ENCODE measurements around the gene TUBGCP2. TPM values are rescaled to one million over a fixed set of nuclear protein-coding genes. Genes with fewer than 3 reads are reported as not detected.

Gene TUBGCP2
- total RNA-seq, 1 experiment from 2014 or later: 21.4 TPM

DNA sequence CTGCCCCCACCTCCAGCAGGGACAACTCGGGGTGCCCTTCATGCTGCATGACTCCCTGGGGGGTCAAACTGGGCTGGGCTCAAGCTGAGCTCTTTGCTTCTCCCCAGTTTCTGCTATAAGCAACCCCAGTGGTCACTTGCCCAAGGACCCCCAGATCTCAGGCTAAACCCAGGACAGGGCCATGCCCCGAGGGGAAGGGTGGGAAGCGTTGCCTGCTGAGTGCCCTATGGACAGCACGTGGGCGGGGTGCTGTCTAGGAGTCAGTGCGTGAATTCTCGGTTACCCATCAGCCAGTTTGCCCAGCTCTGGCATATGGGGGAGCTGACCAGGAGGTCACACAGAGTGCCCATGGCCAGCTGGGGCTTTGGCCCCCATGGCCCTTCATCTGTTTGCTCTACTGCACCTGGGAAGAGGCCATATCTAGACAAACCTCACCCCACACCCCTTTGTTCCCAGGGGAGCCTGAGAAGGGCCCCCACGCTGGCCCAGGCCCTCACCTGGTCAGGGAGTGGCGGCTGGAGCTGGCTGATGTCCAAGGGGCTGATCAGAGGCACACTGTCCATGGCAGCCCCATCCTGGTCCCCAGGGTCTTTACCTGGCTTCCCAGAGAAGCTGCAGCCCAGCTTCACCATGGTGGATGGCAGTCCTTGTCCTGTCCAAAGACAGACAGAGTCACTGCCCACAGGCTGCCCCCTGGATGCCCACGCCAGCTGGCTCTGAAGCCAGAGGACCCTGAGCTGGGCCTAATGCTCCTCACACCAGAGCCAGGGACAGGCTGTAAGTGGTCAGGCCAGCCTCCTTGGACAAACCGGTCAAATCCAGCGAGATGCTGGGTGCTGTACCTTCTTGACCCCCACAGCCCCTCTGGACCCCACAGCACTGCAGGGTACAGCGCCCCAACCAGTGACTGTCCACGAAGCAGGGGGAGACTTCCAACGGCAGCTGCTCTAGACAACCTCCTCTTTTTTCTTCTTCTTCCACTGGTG lies 20.0 kb upstream of the TUBGCP2 start:
- H3K9me3 ChIP-seq (ENCODE audit: low read length): no peaks in the 10 kb centered on the region
- H3K4me1 ChIP-seq (ENCODE audit: low read length): peaks cover 26% of the 10 kb centered on the region
- H3K9me2 ChIP-seq (replicated peaks; ENCODE audit: insufficient read depth, low read length): no peaks in the 10 kb centered on the region
- H2AFZ ChIP-seq (ENCODE audit: low read length): no peak overlapping the region
- H3K4me3 ChIP-seq (ENCODE audit: low read length): no peak overlapping the region
- H3K27me3 ChIP-seq (ENCODE audit: low read length): no peaks in the 10 kb centered on the region
- DNase-seq: no peak
- H3K79me2 ChIP-seq (ENCODE audit: low read length): no peaks in the 10 kb centered on the region
- H3K27ac ChIP-seq (ENCODE audit: low read length): no peak overlapping the region
- no peaks in the 10 kb centered on the region for H3K36me3 ChIP-seq (ENCODE audit: insufficient read depth, low read length)
- no peaks in the 10 kb centered on the region; the same call in 1 of the 2 replicates for H4K20me1 ChIP-seq (ENCODE audit: insufficient read depth, low read depth, low read length)
- H3K4me2 ChIP-seq (ENCODE audit: low read depth, low read length, poor library complexity, severe bottlenecking): no peak overlapping the region
- H3K9ac ChIP-seq (ENCODE audit: low read length): no peak overlapping the region

DNA sequence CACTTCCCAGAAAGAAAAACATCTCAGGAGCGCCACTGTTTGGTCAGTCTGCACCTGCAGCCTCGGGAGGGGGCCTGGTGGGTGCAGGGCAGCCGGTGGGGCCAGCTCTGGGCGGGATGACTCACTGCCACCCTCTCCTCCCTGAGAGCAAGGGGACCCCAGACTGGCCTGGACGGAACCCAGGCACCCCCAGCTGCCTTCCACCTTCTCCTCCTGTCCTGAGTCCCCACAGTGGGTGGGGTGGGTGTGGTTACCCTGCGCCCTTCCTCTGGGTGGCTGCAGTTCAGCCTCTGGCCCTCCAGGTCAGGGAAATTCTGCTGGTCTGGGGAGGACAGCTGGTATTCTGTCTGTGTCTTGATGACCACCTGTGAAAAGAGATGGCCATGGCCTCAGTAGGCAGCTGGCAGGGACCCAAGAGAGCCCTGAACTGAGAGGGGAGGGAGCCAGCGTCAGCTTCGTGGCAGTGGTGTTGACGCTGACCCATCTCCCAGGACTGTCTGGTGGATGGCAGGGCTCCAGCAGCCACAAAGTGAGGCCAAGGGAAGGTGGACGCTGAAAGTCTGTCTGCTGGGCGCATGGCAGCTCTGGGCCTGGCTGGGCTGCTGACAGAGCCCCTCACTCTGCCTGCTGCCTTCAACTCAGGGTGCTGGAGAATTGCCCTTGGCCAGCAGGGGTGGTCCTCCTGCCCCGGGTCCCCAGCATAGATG lies 19.1 kb upstream of the TUBGCP2 start:
- Histone ChIP-seq H3K4me1 (ENCODE audit: low read length) (peaks cover 26% of the 10 kb centered on the region), H4K20me1 (ENCODE audit: insufficient read depth, low read depth, low read length) (no peaks in the 10 kb centered on the region; the same call in 1 of the 2 replicates), H3K9me3 (ENCODE audit: low read length) (no peaks in the 10 kb centered on the region), H3K4me2 (ENCODE audit: low read depth, low read length, poor library complexity, severe bottlenecking) (no peak overlapping the region), H3K9ac (ENCODE audit: low read length) (no peak overlapping the region), H3K27ac (ENCODE audit: low read length) (no peak overlapping the region), H3K36me3 (ENCODE audit: insufficient read depth, low read length) (no peaks in the 10 kb centered on the region), H3K4me3 (ENCODE audit: low read length) (no peak overlapping the region), H3K9me2 (replicated peaks; ENCODE audit: insufficient read depth, low read length) (no peaks in the 10 kb centered on the region), H2AFZ (ENCODE audit: low read length) (no peak overlapping the region), H3K79me2 (ENCODE audit: low read length) (no peaks in the 10 kb centered on the region), H3K27me3 (ENCODE audit: low read length) (no peaks in the 10 kb centered on the region)
- no peak for DNase-seq

GRCh38 chr10:133326745-133327650 lies 18.3 kb upstream of the TUBGCP2 start:
- H3K9me3 ChIP-seq (ENCODE audit: low read length): no peaks in the 10 kb centered on the region
- H3K9ac ChIP-seq (ENCODE audit: low read length): no peak overlapping the region
- H3K27ac ChIP-seq (ENCODE audit: low read length): no peak overlapping the region
- no peak overlapping the region for H2AFZ ChIP-seq (ENCODE audit: low read length)
- no peaks in the 10 kb centered on the region for H3K9me2 ChIP-seq (replicated peaks; ENCODE audit: insufficient read depth, low read length)
- no peak for DNase-seq
- H3K27me3 ChIP-seq (ENCODE audit: low read length): no peaks in the 10 kb centered on the region
- no peak overlapping the region for H3K4me3 ChIP-seq (ENCODE audit: low read length)
- H3K4me2 ChIP-seq (ENCODE audit: low read depth, low read length, poor library complexity, severe bottlenecking): no peak overlapping the region
- H4K20me1 ChIP-seq (ENCODE audit: insufficient read depth, low read depth, low read length): no peaks in the 10 kb centered on the region; the same call in 1 of the 2 replicates
- H3K36me3 ChIP-seq (ENCODE audit: insufficient read depth, low read length): no peaks in the 10 kb centered on the region
- no peaks in the 10 kb centered on the region for H3K79me2 ChIP-seq (ENCODE audit: low read length)
- H3K4me1 ChIP-seq (ENCODE audit: low read length): peaks cover 26% of the 10 kb centered on the region

DNA sequence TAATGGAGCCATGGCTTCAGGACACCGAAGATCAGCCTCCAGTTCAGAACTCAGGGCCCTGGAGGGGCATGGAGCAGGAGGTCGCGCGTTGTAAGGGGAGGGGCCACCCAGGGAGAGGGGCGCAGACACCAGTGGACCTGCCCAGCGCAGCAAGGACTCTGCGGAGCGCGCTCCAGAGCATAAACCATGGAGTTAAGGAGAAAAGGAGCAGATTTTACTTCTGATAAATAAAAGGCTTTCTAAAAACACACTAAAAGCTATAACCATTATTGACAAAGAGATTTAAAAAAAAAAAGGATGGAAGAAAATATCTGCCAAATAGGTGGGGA lies 17.5 kb upstream of the TUBGCP2 start:
- H4K20me1 ChIP-seq (ENCODE audit: insufficient read depth, low read depth, low read length): no peaks in the 10 kb centered on the region; the same call in 1 of the 2 replicates
- no peaks in the 10 kb centered on the region for H3K9me2 ChIP-seq (replicated peaks; ENCODE audit: insufficient read depth, low read length)
- no peak overlapping the region for H3K4me2 ChIP-seq (ENCODE audit: low read depth, low read length, poor library complexity, severe bottlenecking)
- no peaks in the 10 kb centered on the region for H3K79me2 ChIP-seq (ENCODE audit: low read length)
- DNase-seq: no peak
- H3K4me3 ChIP-seq (ENCODE audit: low read length): no peak overlapping the region
- H2AFZ ChIP-seq (ENCODE audit: low read length): no peak overlapping the region
- H3K36me3 ChIP-seq (ENCODE audit: insufficient read depth, low read length): no peaks in the 10 kb centered on the region
- H3K27me3 ChIP-seq (ENCODE audit: low read length): no peaks in the 10 kb centered on the region
- H3K9me3 ChIP-seq (ENCODE audit: low read length): no peaks in the 10 kb centered on the region
- H3K9ac ChIP-seq (ENCODE audit: low read length): no peak overlapping the region
- peaks cover 26% of the 10 kb centered on the region for H3K4me1 ChIP-seq (ENCODE audit: low read length)
- H3K27ac ChIP-seq (ENCODE audit: low read length): no peak overlapping the region

DNA sequence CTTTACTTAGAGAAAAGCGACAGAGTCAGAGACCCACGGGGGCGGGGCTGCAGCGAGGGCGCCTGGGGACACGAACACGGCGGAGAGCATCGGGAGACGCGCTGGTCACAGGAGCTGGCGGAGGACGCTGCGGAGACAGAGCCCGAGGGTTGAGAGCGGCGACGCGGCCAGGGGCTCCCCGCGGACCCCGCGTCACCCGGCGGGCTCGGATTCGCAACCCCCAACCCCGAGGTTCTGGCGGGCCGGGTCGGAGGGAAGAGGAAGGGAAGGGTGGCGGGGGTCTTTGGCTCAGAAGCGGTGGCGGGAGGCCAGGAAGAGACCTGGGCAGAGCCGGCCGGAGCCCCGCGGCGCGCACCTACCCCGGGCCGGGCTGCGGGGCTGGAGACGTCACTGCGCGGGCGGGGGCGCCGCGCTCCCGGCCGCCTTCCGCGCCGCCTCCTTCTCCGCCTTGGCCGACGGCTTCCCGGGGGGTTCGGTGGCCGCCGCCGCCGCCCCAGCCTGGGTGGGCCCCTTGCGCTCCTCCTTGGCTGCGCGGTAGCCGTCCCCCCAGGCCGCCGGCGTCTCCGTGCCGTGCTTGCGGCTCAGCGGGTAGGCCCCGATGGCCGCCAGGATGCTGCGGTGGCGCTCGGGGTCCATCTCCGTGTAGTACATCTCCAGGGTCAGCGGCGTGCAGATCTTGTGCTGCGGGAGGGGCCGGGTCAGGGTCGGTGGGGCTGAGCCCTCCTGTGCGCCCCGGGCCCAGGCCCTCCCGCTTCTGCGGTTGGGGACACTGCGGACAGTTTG lies 17.0 kb upstream of the TUBGCP2 start:
- H3K9me3 ChIP-seq (ENCODE audit: low read length): no peaks in the 10 kb centered on the region
- H3K4me1 ChIP-seq (ENCODE audit: low read length): peaks cover 26% of the 10 kb centered on the region
- no peaks in the 10 kb centered on the region for H3K27me3 ChIP-seq (ENCODE audit: low read length)
- no peaks in the 10 kb centered on the region for H3K79me2 ChIP-seq (ENCODE audit: low read length)
- H3K9ac ChIP-seq (ENCODE audit: low read length): 0 out of 2 replicates have a peak overlapping the region, but pooled peaks have one; percentile 52
- H4K20me1 ChIP-seq (ENCODE audit: insufficient read depth, low read depth, low read length): no peaks in the 10 kb centered on the region; the same call in 1 of the 2 replicates
- no peak overlapping the region; the same call in 1 of the 2 replicates for H3K4me3 ChIP-seq (ENCODE audit: low read length)
- H3K27ac ChIP-seq (ENCODE audit: low read length): no peak overlapping the region
- H2AFZ ChIP-seq (ENCODE audit: low read length): no peak overlapping the region
- peak overlapping the region; percentile 56 for H3K4me2 ChIP-seq (ENCODE audit: low read depth, low read length, poor library complexity, severe bottlenecking)
- H3K36me3 ChIP-seq (ENCODE audit: insufficient read depth, low read length): no peaks in the 10 kb centered on the region
- no peak for DNase-seq
- no peaks in the 10 kb centered on the region for H3K9me2 ChIP-seq (replicated peaks; ENCODE audit: insufficient read depth, low read length)

GRCh38 chr10:133324857-133325260 lies 16.2 kb upstream of the TUBGCP2 start:
- Histone ChIP-seq H3K27ac (ENCODE audit: low read length) (no peak overlapping the region), H2AFZ (ENCODE audit: low read length) (0 out of 2 replicates have a peak overlapping the region, but pooled peaks have one; percentile 21), H3K79me2 (ENCODE audit: low read length) (no peaks in the 10 kb centered on the region), H3K4me1 (ENCODE audit: low read length) (peaks cover 24% of the 10 kb centered on the region), H3K9ac (ENCODE audit: low read length) (peak overlapping the region; percentile 52), H3K4me3 (ENCODE audit: low read length) (peak overlapping the region; percentile 29; the same call in 1 of the 2 replicates), H4K20me1 (ENCODE audit: insufficient read depth, low read depth, low read length) (no peaks in the 10 kb centered on the region; the same call in 1 of the 2 replicates), H3K9me2 (replicated peaks; ENCODE audit: insufficient read depth, low read length) (no peaks in the 10 kb centered on the region), H3K9me3 (ENCODE audit: low read length) (no peaks in the 10 kb centered on the region), H3K27me3 (ENCODE audit: low read length) (no peaks in the 10 kb centered on the region), H3K36me3 (ENCODE audit: insufficient read depth, low read length) (no peaks in the 10 kb centered on the region), H3K4me2 (ENCODE audit: low read depth, low read length, poor library complexity, severe bottlenecking) (peak overlapping the region; percentile 56)
- no peak for DNase-seq

DNA sequence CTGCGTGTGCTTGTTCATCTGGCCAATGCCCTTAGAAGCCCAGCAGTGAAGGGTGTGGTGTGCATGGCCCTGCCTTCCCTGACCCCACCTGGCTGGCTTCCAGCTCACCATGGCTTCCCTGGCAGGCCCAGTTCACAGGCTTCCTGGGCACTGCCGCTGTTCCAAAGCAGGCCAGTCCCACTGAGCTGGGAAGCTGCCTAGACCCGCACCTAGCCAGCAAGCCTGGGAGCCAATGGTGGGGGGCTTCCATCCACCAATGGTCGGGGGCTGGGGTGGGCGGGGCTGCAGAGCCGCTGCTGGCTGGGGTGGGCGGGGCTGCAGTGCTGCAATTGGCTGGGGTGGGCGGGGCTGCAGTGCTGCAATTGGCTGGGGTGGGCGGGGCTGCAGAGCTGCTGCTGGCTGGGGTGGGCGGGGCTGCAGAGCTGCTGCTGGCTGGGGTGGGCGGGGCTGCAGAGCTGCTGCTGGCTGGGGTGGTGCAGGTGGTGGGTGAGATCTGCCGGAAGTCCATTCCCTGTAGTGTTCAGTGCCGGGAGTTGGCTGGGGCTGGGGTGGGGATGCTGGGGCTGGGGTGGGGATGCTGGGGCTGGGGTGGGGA lies 15.6 kb upstream of the TUBGCP2 start:
- Histone ChIP-seq H3K4me1 (ENCODE audit: low read length) (peaks cover 19% of the 10 kb centered on the region), H2AFZ (ENCODE audit: low read length) (no peak overlapping the region), H3K36me3 (ENCODE audit: insufficient read depth, low read length) (no peaks in the 10 kb centered on the region), H3K4me3 (ENCODE audit: low read length) (no peak overlapping the region), H3K9me2 (replicated peaks; ENCODE audit: insufficient read depth, low read length) (no peaks in the 10 kb centered on the region), H3K27ac (ENCODE audit: low read length) (no peak overlapping the region), H3K9me3 (ENCODE audit: low read length) (no peaks in the 10 kb centered on the region), H3K4me2 (ENCODE audit: low read depth, low read length, poor library complexity, severe bottlenecking) (peak overlapping the region; percentile 56), H3K27me3 (ENCODE audit: low read length) (no peaks in the 10 kb centered on the region), H3K9ac (ENCODE audit: low read length) (no peak overlapping the region), H4K20me1 (ENCODE audit: insufficient read depth, low read depth, low read length) (no peaks in the 10 kb centered on the region; the same call in 1 of the 2 replicates), H3K79me2 (ENCODE audit: low read length) (no peaks in the 10 kb centered on the region)
- peak; percentile 84 for DNase-seq
